SK-N-MC (cell line): ENCODE measurements around the gene LRRC17.

ENCODE experiments used
- EZH2 ChIP-seq: fragments of 200-600 bp; sonication (generic); IDR thresholded peaks from one replicate; pipeline ENCODE4 v1.6.1; 2017; ENCODE audit warnings: antibody characterized with exemption
- POLR2AphosphoS5 ChIP-seq: IDR thresholded peaks from 2 replicates; pipeline ENCODE4 v1.6.1; 2012; ENCODE audit warnings: mild to moderate bottlenecking, low read depth, low read length, borderline replicate concordance

DNA sequence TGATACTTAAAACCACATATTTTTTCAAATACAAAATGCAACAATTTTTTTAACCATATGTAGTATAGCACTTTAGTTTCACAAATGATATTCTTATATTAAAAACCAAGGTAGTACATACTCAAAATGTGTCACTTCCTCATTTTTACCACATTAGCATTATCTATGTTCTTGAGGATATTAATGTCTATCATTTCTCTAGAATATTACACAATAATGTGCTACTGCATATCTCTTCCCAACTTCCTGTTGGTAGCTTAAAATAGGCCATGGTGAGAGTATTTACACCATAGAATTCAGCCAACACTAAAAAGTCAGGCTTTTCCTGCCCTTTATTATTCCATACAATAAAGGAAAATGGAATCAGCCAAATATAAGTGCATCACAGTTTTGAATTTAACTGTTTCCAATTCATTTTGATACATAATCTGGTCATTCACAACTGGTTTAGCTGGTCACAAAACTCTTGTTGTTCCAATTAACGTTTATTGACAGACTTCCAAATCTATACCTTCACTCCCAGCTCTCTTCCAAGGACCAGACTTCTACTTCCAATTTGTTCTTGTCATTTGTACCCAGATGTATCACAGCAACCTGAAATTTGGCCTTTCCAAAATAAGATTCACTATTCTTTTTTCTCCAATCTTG lies 20.0 kb upstream of the LRRC17 start:
- TF ChIP-seq EZH2 (no peak), POLR2AphosphoS5 (no peak)
